ENCODE measurements around the gene STXBP2.
A peak's percentile ranks its signal among the peaks of the same experiment; 100 is the strongest.

The STXBP2 gene

DNA sequence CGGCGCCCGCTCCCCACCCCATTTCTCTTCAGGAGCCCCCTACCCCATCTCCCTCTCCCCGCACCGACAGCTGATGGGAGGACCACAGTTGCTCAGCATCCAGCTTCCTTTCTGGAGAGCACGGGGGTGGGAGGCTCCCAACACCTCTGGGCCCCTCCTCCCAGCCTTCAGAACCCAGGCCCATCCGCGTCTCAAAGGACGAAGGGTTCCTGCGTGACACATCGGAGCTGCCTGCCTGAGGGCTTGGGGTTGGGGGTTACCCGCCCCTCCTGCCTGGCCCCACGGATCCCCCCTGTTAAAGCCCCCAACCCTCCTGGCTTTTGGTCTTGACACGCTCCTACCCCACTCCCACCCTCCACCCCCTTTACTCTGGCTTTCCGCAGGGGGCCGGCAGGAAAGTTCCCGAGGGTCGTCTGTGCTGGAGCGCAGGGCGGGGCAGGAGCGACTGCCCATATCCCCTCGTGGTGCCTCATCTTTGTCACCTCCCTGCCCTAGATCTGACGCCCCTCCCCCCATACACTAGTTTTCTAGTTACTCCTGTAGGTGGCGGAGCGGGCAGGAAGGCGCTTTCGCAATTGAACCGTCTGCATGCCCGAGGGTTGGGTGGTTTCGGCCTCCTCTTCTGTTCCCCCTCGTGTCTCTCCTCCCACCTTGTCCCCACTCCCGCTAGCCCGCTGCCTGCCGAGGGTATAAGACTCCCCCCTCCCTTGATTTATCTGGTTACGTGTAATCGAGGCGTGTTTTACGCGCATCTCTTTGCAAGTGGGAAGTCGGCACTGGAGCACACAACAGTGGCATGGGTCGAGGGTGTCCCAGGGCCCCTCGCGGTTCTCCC lies 44.6 kb downstream of the STXBP2 start:
- DNase-seq = peak; percentile 96

GRCh38 chr19:7682175-7682855 lies 45.4 kb downstream of the STXBP2 start:
- DNase-seq = no peak

DNA sequence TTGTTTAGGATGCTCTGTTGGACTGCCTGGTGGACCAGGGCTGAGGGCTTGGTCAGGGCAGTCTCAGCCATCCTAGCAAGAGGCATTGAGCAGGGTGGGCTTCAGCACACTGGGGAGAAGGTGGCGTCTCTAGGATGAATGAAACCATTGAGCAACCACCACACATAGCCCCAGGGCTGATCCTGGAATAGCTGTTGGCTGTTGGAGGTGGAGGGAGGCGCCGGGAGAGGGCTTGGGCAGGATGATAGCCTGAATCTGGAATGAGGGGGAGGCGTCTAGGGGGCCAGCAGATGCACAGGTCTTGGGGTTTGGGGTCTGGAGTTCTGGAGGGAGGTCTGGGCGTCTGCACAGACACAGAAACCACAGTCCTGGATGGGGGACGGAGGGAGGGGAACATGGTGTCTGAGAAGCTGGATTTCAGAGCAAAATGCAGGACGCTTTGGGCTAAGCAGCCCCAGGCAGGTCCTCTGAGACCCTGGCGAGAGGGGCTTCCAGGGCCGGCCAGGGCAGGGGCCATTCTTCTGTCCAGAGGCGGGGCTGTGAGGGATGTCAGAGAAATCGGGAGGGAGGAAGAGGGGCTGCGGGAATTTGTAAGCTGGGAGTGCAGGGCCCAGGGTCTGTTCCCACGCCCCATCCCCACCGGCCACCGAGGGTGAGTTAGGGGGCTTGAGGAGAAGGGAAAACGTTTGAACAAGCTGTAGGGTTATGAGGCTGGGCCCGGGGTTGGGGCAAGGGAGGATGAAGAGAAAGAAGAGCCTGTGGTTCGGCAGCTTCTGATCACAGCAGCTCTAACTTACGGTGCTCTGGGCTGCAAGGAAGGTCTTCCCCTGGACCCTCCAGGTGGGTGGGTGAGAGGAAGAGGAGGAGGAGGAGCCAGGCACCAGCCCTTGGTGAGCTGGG lies 48.9 kb downstream of the STXBP2 start:
- DNase-seq = no peak

- DNase-seq = no peak
Observed at GRCh38 chr19:7687177-7687576, 50.3 kb downstream of the STXBP2 start.

GRCh38 chr19:7689165-7689564 lies 52.3 kb downstream of the STXBP2 start:
- DNase-seq = no peak

GRCh38 chr19:7690779-7691258 lies 53.9 kb downstream of the STXBP2 start:
- no peak for DNase-seq

DNA sequence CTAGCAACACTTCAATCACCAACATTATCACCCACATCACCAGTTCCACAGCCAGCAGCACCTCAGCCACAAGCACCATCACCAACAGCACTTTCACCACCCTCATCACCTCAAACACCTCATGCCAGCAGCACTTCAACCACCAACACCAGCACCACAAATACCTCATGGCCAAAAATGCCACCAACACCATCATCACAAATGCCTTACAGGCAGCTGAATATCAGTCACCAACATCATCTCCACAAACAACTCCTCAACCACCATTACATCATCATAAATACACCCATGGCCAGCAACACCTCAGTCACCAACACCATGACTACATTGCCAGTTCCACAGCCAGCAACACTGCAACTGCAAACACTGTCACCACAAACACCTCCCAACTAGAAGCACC lies 54.6 kb downstream of the STXBP2 start:
- no peak for DNase-seq

DNA sequence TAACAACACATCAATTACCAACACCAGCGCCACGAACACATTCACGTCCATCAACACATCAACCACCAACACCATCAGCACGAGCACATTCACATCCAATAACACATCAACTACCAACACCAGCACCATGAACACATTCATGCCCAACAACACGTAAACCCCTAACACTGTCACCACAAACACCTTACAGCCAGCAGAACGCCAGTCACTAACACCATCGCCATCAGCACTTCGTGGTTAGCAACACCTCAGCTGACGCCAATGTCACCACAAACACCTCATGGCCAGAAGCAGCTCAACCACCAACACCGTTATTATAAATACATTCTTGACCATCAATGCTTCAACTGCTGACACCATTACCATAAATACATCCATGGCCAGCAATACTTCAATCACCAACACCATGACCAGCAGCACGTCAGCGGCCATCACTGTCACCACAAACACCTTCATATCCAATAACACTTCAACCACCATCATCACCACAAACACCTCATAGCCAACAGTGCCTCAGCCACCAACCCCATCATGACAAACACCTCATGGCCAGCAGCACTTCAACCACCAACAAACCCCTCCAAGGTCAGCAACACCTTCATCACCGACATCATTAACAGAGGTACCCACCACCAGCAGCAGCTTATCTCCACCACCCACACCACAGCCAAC lies 55.6 kb downstream of the STXBP2 start:
- DNase-seq = no peak

- no peak for DNase-seq
Observed at GRCh38 chr19:7694499-7694898, 57.6 kb downstream of the STXBP2 start.
